Measurements from ENCODE around the gene MIX23.
"Not testable (repeated sequence)": the region's sequence is repeated elsewhere in the genome, so short reads cannot be mapped to it uniquely, and the experiment has no call there.

The MIX23 gene

GRCh38 chr3:122392868-122393844 is 10.1 kb upstream of the MIX23 start:
- DNase-seq (ENCODE audit: low read depth in 3 of 3): no peak

DNA sequence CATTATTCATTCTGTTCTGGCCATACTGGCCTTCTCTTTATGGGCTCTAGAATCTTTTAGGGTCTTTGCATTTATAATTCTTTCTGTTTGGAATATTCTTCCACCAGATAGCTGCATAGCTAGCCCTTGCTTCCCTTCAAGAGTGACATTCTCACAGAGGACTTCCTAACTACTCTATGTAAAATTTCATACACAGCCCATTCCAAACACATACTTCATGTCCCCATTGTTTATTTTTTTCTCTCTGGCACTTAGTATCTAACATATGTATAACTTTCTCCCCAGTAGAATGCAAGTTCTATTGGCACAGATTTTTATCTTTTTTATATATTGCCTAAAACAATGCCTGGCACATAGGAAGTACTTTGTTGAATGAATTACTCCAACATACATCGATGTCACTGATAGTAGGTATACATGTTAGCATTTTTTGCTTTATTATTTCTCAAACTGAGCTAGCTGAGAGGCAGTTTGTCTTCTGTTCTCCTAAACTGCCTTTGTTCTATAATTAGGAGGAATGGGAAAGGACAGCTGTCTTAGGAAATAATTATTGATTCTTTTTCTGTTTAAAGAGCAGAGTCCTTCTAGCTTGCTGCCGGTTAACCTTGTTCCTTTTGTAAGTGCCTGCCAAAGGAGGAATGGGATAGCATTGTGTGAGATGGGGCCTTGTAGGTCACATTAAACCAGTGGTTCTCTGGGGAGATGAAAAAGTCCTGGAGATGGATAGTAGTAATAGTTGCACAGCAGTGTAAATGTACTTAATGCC is 8.8 kb upstream of the MIX23 start:
- no peak for DNase-seq (ENCODE audit: low read depth in 3 of 3)

DNA sequence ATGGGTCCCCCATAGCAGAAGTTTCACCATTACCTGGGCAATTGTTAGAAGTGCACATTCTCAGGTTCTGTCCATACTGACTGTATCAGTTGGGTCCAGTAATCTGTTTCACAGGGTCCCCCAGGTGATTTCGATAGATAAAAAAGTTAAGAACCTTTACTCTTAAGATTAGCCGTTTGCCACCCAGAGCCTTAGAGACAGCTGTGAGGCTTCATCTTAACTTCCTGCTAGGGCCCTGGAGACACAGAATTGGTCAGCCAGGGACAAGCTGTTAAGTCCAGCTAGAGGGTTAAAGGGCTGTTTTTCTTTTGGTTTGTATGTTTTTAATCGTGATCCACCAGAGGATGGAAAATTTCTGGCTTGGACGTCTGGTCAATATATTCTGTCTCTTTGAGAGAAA is 7.6 kb upstream of the MIX23 start:
- DNase-seq (ENCODE audit: low read depth in 3 of 3): no peak

- no peak for DNase-seq (ENCODE audit: low read depth in 3 of 3)
Measured at GRCh38 chr3:122389892-122390291, 6.9 kb upstream of the MIX23 start.

GRCh38 chr3:122389197-122389596 is 6.2 kb upstream of the MIX23 start:
- no peak for DNase-seq (ENCODE audit: low read depth in 3 of 3)

DNA sequence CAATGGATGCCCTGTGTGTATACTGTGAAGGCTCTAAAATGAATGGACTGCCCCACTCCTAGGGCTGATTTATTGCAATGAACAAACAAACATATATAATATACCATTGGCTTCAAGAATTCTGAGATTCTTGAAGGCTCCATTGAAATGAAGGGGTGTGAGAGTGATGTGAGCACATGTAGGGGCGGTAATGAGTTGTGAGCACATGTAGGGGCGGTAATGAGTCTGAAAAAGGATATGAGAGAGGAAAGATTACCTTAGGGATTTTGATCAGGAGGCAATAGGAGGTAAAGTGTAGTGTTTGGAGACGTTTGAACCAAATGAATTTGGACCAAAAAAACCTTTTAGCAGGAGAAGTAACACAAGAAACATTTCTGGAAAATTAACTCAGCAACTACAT is 4.7 kb upstream of the MIX23 start:
- DNase-seq (ENCODE audit: low read depth in 3 of 3): no peak

DNA sequence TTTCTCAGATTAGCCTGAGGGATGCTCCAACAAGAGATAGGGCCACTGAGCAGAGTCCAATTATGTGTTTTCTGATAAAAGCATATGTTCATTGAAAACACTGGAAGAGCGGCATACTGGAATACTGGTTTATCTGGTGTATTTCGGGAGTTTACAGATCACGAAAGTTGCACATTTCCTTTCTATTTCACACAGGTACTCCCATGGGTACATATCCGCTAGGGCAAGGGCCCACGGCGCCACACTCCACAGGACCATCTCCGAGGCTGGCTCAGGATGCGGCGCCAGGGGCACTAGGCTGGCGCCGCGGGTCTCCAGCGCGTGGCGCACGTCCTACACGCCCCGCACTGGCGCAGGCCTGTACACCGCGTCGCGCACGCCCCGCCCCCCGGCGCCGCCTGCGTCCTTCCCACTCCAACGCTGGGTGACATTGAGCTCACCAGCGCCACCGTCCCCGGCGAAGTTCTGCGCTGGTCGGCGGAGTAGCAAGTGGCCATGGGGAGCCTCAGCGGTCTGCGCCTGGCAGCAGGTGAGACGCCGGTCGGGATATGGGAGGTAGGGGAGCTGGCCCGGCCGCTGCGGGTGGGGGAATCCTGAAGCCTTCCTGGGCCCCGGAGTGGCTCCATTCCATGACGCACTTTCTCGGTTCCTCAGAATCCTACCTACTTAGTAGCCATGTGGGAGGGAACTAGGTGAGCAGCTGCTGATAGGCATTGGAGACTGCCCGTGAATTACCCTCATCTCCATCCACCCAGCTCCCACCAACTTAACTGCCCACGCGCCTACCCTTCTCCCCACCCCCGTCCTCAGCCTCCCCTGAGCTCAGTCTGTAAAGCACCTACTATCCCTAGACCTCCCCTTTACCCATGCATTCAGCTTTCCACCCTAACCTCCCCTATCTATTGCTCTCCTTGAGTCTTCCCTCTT is 1.0 kb upstream of the MIX23 start, which contains the start of gene FAM162A:
TSS of gene FAM162A (plus strand) at position 412 of the 927 bp plus-strand sequence. CDS start at position 496, 84 bp downstream.
- DNase-seq (ENCODE audit: low read depth in 3 of 3): peak; percentile 90 to 91 (median 90)

DNA sequence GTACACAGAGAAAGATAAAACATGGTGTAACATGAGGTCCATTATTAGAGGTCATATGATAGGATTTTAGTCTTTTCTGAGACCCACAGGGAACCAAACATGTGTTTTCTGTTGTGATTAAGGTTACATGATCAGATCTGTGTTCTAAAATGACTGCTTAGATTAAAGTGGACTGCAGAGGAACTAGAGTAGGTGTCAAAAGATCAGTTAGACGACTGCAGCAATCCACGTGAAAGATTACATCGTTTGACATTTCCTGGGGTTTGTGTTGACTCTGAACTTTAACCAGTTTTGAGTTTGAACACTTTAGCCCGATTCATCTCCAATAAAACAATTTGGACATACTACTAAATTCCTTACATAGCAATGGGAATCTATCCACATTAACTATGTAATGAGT is 5.1 kb downstream of the MIX23 start:
- DNase-seq (ENCODE audit: low read depth in 3 of 3): no peak

- no peak for DNase-seq (ENCODE audit: low read depth in 3 of 3)
Measured at GRCh38 chr3:122374034-122374433, 9.0 kb downstream of the MIX23 start.

GRCh38 chr3:122366379-122366749 is 16.7 kb downstream of the MIX23 start:
- no peak for DNase-seq (ENCODE audit: low read depth in 3 of 3)

DNA sequence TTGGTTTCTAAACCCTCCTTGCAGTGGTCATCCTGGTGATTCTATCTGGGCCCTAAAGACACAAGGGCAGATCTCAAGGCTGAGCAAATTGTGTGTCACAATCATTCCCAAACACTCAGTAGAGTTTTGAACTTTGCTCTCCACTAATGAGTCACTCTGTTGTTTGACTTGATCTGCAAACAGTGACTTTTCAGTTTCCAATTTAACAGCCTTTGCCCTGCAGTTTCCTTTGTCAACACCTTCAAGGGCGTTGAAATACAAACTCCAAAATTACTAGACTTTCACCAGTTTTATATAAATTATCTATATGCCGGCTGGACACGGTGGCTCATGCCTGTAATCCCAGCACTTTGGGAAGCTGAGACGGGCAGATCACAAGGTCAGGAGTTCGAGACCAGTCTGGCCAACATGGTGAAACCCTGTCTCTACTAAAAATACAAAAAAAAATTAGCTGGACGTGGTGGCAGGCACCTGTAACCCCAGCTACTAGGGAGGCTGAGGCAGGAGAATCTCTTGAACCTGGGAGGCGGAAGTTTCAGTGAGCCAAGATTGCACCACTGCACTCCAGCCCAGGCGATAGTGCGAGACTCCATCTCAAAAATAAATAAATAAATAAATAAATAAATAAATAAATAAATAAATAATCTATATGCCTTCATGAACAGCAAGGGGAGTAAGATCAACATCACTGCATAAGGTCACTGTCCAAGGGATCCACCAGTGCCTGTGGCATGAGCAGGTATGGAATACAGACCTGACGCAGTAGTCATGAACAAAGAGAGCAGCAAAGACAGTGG is 17.3 kb downstream of the MIX23 start:
- DNase-seq (ENCODE audit: low read depth in 3 of 3): not testable (repeated sequence)

- DNase-seq (ENCODE audit: low read depth in 3 of 3): no peak
Measured at GRCh38 chr3:122365073-122365472, 18.0 kb downstream of the MIX23 start.

GRCh38 chr3:122364490-122364889 is 18.5 kb downstream of the MIX23 start:
- DNase-seq (ENCODE audit: low read depth in 3 of 3): no peak

DNA sequence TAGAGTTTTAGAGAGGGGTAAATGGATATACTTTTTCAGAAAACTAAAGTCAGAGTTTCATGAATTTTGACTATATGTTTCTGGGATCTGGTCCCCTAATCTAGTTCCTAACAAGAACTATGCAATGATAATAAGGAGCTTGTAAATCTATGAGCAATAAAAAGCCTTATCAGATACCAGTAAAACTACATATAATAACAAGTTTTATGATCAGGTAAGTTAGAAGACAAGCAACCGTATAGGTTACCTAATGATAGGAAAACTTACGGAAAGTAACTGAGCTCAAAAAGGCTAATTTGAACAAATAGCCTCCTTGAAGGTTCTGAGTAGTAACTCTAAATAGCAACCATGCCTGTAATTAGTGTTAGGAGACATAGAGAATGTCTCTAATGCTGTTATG is 21.0 kb downstream of the MIX23 start:
- DNase-seq (ENCODE audit: low read depth in 3 of 3): no peak

DNA sequence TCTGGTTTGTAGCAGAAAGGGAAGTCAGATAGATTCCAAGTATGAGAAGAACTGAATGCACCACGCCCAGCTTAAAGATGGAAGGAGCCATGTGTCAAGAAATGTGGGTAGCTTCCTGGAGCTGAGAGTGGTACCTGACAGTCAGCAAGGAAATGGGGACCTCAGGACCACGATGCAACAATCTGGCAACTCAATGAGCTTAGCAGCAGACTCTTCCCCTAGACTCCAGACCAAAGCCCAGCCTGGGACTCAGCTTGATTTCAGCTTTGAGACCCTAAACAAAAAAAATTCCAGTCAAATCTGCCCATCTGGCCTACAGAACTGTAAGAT is 24.4 kb downstream of the MIX23 start:
- no peak for DNase-seq (ENCODE audit: low read depth in 3 of 3)

DNA sequence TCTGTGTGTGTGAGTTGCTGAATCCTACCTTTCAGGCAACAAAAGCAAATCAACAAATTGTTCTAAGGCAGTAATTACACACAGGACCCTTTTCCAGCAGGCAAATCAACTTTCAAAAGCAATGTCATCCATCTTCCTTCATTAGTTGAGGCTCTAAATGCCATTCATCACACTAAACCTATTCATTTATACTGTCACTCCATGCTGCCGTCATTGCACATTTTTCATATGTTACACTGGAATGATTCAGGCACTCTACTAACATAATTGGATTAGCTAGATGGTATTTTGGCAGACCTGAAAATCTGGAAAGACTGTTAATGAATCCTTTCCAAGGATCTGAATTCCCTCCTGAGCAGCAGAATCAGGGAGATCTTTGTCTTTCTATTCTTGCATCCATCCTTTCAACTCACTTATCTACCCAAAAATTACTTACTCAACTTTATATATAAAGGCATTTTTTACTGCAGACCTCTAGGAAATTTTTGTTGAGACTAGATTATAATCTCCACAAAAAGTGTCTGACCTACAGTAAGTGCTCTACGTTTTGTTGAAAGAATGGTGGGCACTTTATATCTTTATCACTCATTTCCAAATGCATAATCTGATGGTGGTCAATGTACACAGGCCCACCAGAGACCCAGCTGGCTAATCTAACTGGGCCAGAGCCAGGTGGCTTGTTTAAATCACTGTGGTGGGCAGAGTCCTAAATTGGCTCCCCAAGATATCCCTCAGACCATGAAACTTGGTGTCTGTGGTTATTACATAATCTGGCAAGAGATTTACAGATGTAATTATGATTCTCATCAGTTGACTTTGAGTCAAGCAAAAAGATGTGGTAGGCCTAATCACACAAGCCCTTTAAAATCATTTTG is 25.0 kb downstream of the MIX23 start:
- no peak for DNase-seq (ENCODE audit: low read depth in 3 of 3)

- no peak for DNase-seq (ENCODE audit: low read depth in 3 of 3)
Measured at GRCh38 chr3:122356402-122356801, 26.6 kb downstream of the MIX23 start.

DNA sequence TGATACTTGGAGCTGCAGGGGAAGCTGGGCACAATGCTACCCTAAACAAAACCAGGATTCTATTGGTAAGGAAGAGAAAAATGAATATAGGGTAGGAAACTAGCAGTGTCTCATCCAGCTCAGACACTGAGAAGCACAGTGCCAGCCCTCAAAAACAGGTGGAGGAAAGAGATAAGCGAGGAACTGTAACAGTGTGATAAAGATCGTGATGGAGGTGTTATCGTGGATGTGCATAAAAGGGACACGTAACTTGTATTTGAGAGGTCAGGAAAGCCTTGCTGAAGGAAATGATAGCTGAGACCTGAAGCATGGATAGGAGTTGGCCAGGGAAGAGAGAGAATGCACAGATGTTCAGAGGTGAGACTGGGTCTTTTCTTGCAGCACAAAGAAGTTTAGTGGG is 27.4 kb downstream of the MIX23 start:
- DNase-seq (ENCODE audit: low read depth in 3 of 3): no peak

- DNase-seq (ENCODE audit: low read depth in 3 of 3): no peak
Measured at GRCh38 chr3:122353893-122354401, 29.1 kb downstream of the MIX23 start.

GRCh38 chr3:122353215-122353614 is 29.8 kb downstream of the MIX23 start:
- DNase-seq (ENCODE audit: low read depth in 3 of 3): no peak
